A172 (cell line): ENCODE measurements around the gene NELFE. TPM values are rescaled to one million over a fixed set of nuclear protein-coding genes. Genes with fewer than 3 reads are reported as not detected.

ENCODE experiments used
- DNase-seq: peaks from one replicate; pipeline ENCODE4 v3.0.0-alpha.2; 2015; ENCODE audit warnings: low spot score
- total RNA-seq: library from RNA; depleted of rRNA; stranded (reverse); fragments of >200 nt; shearing (Covaris generic); gene quantifications from 2 replicates; pipeline ENCODE4 v1.2.3, GENCODE V29; 2014

Gene NELFE
- total RNA-seq, 1 experiment from 2014 or later = 92.1 TPM

- peak; percentile 60 for DNase-seq
These were observed 14.1 kb upstream of the NELFE start for GRCh38 chr6:31972709-31973350.

GRCh38 chr6:31971993-31972708 is 13.4 kb upstream of the NELFE start, which contains the start of gene DXO:
TSS of gene DXO (minus strand) at chr6:31972138. CDS start at chr6:31971675, 463 bp downstream.
- DNase-seq = peak; percentile 96

- no peak for DNase-seq
These were observed 12.7 kb upstream of the NELFE start for GRCh38 chr6:31971279-31971992.

GRCh38 chr6:31970604-31971271 is 12.0 kb upstream of the NELFE start:
- no peak for DNase-seq

GRCh38 chr6:31969712-31970603 is 11.2 kb upstream of the NELFE start:
- DNase-seq = peak; percentile 42

- no peak for DNase-seq
These were observed 10.3 kb upstream of the NELFE start for GRCh38 chr6:31968791-31969711.

- no peak for DNase-seq
These were observed 9.6 kb upstream of the NELFE start for GRCh38 chr6:31968326-31968725.

GRCh38 chr6:31967926-31968320 is 9.2 kb upstream of the NELFE start:
- no peak for DNase-seq

GRCh38 chr6:31966997-31967925 is 8.5 kb upstream of the NELFE start:
- no peak for DNase-seq

- no peak for DNase-seq
These were observed 7.7 kb upstream of the NELFE start for GRCh38 chr6:31966506-31966905.

- no peak for DNase-seq
These were observed 6.9 kb upstream of the NELFE start for GRCh38 chr6:31965700-31966099.

- no peak for DNase-seq
These were observed 5.2 kb upstream of the NELFE start for GRCh38 chr6:31963921-31964320.

GRCh38 chr6:31961616-31962015 is 2.8 kb upstream of the NELFE start:
- DNase-seq = no peak

- DNase-seq = no peak
These were observed 395 bp downstream of the NELFE start for GRCh38 chr6:31958412-31958740.

- no peak for DNase-seq
These were observed 2.0 kb downstream of the NELFE start for GRCh38 chr6:31956796-31957195.

- DNase-seq = no peak
These were observed 4.3 kb downstream of the NELFE start for GRCh38 chr6:31954511-31954910.

GRCh38 chr6:31952890-31953289 is 5.9 kb downstream of the NELFE start:
- DNase-seq = no peak

GRCh38 chr6:31952140-31952805 is 6.5 kb downstream of the NELFE start:
- peak; percentile 51 for DNase-seq
